ENCODE results near the gene PTTG1IP2.

PTTG1IP2 gene

GRCh38 chr7:90560730-90561129 lies 91.3 kb downstream of the PTTG1IP2 start:
- H3K36me3 ChIP-seq (ENCODE audit: control insufficient read depth in 2 of 2, insufficient read depth in 2 of 2, low read length in 2 of 2), result no peaks in the 10 kb centered on the region
- H3K4me3 ChIP-seq (ENCODE audit: low read length in 2 of 2), result no peak overlapping the region
- no peak overlapping the region for H3K9ac ChIP-seq (ENCODE audit: low read length in 2 of 2)

More at GRCh38 chr7:90560730-90561129, 91.3 kb downstream of the PTTG1IP2 start:
- no peaks in the 10 kb centered on the region for H3K27me3 ChIP-seq (ENCODE audit: control insufficient read depth in 1 of 2, insufficient read depth in 2 of 2, low read length in 2 of 2)
- H3K4me1 ChIP-seq (ENCODE audit: control insufficient read depth, insufficient read depth, low read length), result no peaks in the 10 kb centered on the region
- no peaks in the 10 kb centered on the region for H3K9me3 ChIP-seq (ENCODE audit: control insufficient read depth in 2 of 2, low read length in 2 of 2)
- H3K27ac ChIP-seq (ENCODE audit: low read length), result no peak overlapping the region

Measured in stomach smooth muscle (tissue), 2 donors.